Measurements from ENCODE around the gene CFAP57. TPM values are rescaled to one million over a fixed set of nuclear protein-coding genes. Genes with fewer than 3 reads are reported as not detected.

The CFAP57 gene
- total and polyA plus RNA-seq, 2 of the 13 experiments (the other 11 are each of a cell fraction or from before 2014, with no cell fraction given): 0.01 TPM; not detected in 1

GRCh38 chr1:43282220-43283195 lies 110.4 kb downstream of the CFAP57 start (continued):
- peak; percentile 44; the same call in 1 of the 2 replicates for TF ChIP-seq NCOR1 (IDR thresholded peaks at IDR 0.05; ENCODE audit: borderline replicate concordance, low read length)
- no peak for TF ChIP-seq ZFP1 (CRISPR knock-in tag; IDR thresholded peaks at IDR 0.05)
- TF ChIP-seq SMC3 (IDR thresholded peaks at IDR 0.05; ENCODE audit: low read length): 0 out of 2 replicates have a peak, but pooled peaks have one; percentile 10
- peak; percentile 40; the same call in 1 of the 2 replicates for TF ChIP-seq SP5 (CRISPR knock-in tag; IDR thresholded peaks at IDR 0.05; ENCODE audit: borderline replicate concordance, low read depth)
- peak; percentile 63 for TF ChIP-seq THAP11 (CRISPR knock-in tag; IDR thresholded peaks at IDR 0.05)
- peak; percentile 70; the same call in 1 of the 2 replicates for TF ChIP-seq FOXO1 (CRISPR knock-in tag; IDR thresholded peaks at IDR 0.05)
- no peak for TF ChIP-seq LCORL (IDR thresholded peaks at IDR 0.05)
- peak; percentile 84 for TF ChIP-seq LCORL (CRISPR knock-in tag; IDR thresholded peaks at IDR 0.05)
- peak; percentile 89 for TF ChIP-seq HDAC2 (CRISPR knock-in tag; IDR thresholded peaks at IDR 0.05)
- peak in 1 of 2 experiments; percentile 51; a peak in 1 of 4 replicates for TF ChIP-seq KLF16 (CRISPR knock-in tag; IDR thresholded peaks at IDR 0.05)
- TF ChIP-seq ZNF431 (CRISPR knock-in tag; IDR thresholded peaks at IDR 0.05; ENCODE audit: borderline replicate concordance, low read depth): 0 out of 2 replicates have a peak, but pooled peaks have one; percentile 39
- peak; percentile 48; the same call in 1 of the 2 replicates for TF ChIP-seq DPF2 (CRISPR knock-in tag; IDR thresholded peaks at IDR 0.05; ENCODE audit: borderline replicate concordance, low read depth)
- TF ChIP-seq ZBTB4 (CRISPR knock-in tag; IDR thresholded peaks at IDR 0.05; ENCODE audit: borderline replicate concordance): no peak
- TF ChIP-seq ZMYM4 (CRISPR knock-in tag; IDR thresholded peaks at IDR 0.05): peak; percentile 74
- TF ChIP-seq TARDBP (CRISPR knock-in tag; IDR thresholded peaks at IDR 0.05): peak; percentile 56; the same call in 1 of the 2 replicates
- 0 out of 2 replicates have a peak, but pooled peaks have one; percentile 40 for TF ChIP-seq MEIS1 (CRISPR knock-in tag; IDR thresholded peaks at IDR 0.05; ENCODE audit: borderline replicate concordance)
- TF ChIP-seq PRDM10 (CRISPR knock-in tag; IDR thresholded peaks at IDR 0.05; ENCODE audit: low read depth): peak; percentile 48; the same call in 1 of the 2 replicates
- TF ChIP-seq ELF1 (CRISPR knock-in tag; IDR thresholded peaks at IDR 0.05): no peak; the same call in 1 of the 2 replicates
- TF ChIP-seq MEF2D (CRISPR knock-in tag; IDR thresholded peaks at IDR 0.05): no peak
- TF ChIP-seq ZNF784 (CRISPR knock-in tag; IDR thresholded peaks at IDR 0.05; ENCODE audit: borderline replicate concordance): no peak
- no peak for TF ChIP-seq GZF1 (CRISPR knock-in tag; IDR thresholded peaks at IDR 0.05)
